HG02885 (cell line): ENCODE data around the gene BEX2.

ENCODE experiments used
- ATAC-seq: cut with Tn5 transposase; IDR thresholded peaks from one replicate; pipeline ENCODE4 v1.9.1; 2021; ENCODE audit warnings: mild to moderate bottlenecking; ENCODE audit not compliant: unreplicated experiment, poor library complexity

The BEX2 gene

DNA sequence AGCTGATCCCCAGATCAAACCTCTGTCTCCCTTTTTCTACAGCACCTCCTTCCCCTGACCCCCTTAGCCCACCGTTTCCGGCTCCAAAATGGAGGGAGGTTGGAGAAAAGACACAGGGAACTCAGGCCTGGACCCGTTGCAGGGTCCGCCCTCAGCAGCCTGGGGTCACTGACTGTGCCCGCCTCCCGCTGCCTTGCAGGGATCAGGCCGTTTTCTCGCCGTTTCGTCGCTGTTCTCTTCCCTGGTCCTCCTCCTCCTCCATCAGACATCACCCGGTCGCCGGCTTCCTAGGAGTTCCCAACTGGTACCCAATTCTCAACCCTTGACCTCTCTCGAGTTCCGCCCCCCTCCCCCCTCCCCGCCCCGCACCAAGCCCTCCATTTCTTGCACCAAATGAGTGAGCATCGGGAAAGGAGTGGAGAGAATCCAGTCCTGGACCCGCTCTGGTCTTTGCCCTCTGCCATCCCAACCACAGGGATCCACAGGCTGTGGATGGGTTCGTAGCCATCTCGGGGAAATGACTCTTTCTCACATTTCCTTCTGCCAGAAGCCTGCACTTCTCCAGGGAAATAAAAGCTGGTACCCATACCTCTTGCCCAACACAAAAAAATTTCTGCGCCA, 34.7 kb downstream of the BEX2 start:
- ATAC-seq = no peak

GRCh38 chrX:103274284-103274683, 36.5 kb downstream of the BEX2 start:
- ATAC-seq = no peak
